NCI-H128 (cell line): ENCODE data around the gene SYNGR2.

ENCODE experiments used
- DNase-seq: peaks from one replicate; lab custom pipeline; 2025; ENCODE audit not compliant: unreplicated experiment; lab: John Stamatoyannopoulos, UW

SYNGR2 gene

GRCh38 chr17:78142119-78142861, 26.1 kb upstream of the SYNGR2 start:
- no peak for DNase-seq

- DNase-seq, result no peak
These were observed 24.9 kb upstream of the SYNGR2 start for GRCh38 chr17:78143214-78144146.

- DNase-seq, result no peak
These were observed 24.1 kb upstream of the SYNGR2 start for GRCh38 chr17:78144147-78144719.

- no peak for DNase-seq
These were observed 23.4 kb upstream of the SYNGR2 start for GRCh38 chr17:78144736-78145641.

- no peak for DNase-seq
These were observed 21.9 kb upstream of the SYNGR2 start for GRCh38 chr17:78146471-78146869.

- DNase-seq, result no peak
These were observed 21.5 kb upstream of the SYNGR2 start for GRCh38 chr17:78146881-78147280.

- no peak for DNase-seq
These were observed 20.9 kb upstream of the SYNGR2 start for GRCh38 chr17:78147315-78147998.

- DNase-seq, result no peak
These were observed 19.9 kb upstream of the SYNGR2 start for GRCh38 chr17:78148286-78149016.

- no peak for DNase-seq
These were observed 16.8 kb upstream of the SYNGR2 start for GRCh38 chr17:78151514-78152008.

- DNase-seq, result no peak
These were observed 13.2 kb upstream of the SYNGR2 start for GRCh38 chr17:78154903-78155811.

- no peak for DNase-seq
These were observed 8.7 kb upstream of the SYNGR2 start for GRCh38 chr17:78159575-78160158.

GRCh38 chr17:78163881-78164747, 4.3 kb upstream of the SYNGR2 start:
- DNase-seq, result no peak

- no peak for DNase-seq
These were observed 3.4 kb upstream of the SYNGR2 start for GRCh38 chr17:78164748-78165607.

- DNase-seq, result no peak
These were observed 2.0 kb upstream of the SYNGR2 start for GRCh38 chr17:78166416-78166815.

- DNase-seq, result no peak
These were observed 767 bp downstream of the SYNGR2 start for GRCh38 chr17:78168903-78169793.
